ENCODE data around the gene IRF2BPL.

Gene IRF2BPL

GRCh38 chr14:77009014-77009413 lies 19.5 kb downstream of the IRF2BPL start:
- DNase-seq, result no peak

GRCh38 chr14:77008541-77008940 lies 20.0 kb downstream of the IRF2BPL start:
- DNase-seq, result no peak

- DNase-seq, result no peak
Measured at GRCh38 chr14:77007975-77008421, 20.5 kb downstream of the IRF2BPL start.

GRCh38 chr14:77007183-77007974 lies 21.1 kb downstream of the IRF2BPL start:
- no peak for DNase-seq

GRCh38 chr14:77006132-77006531 lies 22.4 kb downstream of the IRF2BPL start:
- DNase-seq, result no peak

- DNase-seq, result no peak
Measured at GRCh38 chr14:77005559-77005958, 22.9 kb downstream of the IRF2BPL start.

GRCh38 chr14:77004711-77005460 lies 23.6 kb downstream of the IRF2BPL start:
- DNase-seq, result no peak

GRCh38 chr14:77003960-77004710 lies 24.4 kb downstream of the IRF2BPL start:
- no peak for DNase-seq

GRCh38 chr14:77002889-77003288 lies 25.6 kb downstream of the IRF2BPL start:
- no peak for DNase-seq

GRCh38 chr14:77002335-77002734 lies 26.2 kb downstream of the IRF2BPL start:
- DNase-seq, result no peak

- DNase-seq, result peak; percentile 87
Measured at GRCh38 chr14:77000340-77001270, 27.9 kb downstream of the IRF2BPL start.

- no peak for DNase-seq
Measured at GRCh38 chr14:76998910-76999309, 29.6 kb downstream of the IRF2BPL start.

GRCh38 chr14:76997257-76997970 lies 31.1 kb downstream of the IRF2BPL start:
- DNase-seq, result no peak

GRCh38 chr14:76996563-76997146 lies 31.9 kb downstream of the IRF2BPL start:
- no peak for DNase-seq

- no peak for DNase-seq
Measured at GRCh38 chr14:76995279-76996035, 33.1 kb downstream of the IRF2BPL start.

- no peak for DNase-seq
Measured at GRCh38 chr14:76993752-76994151, 34.8 kb downstream of the IRF2BPL start.

- no peak for DNase-seq
Measured at GRCh38 chr14:76990084-76990483, 38.4 kb downstream of the IRF2BPL start.

GRCh38 chr14:76987956-76988520 lies 40.5 kb downstream of the IRF2BPL start:
- DNase-seq, result no peak

GRCh38 chr14:76986231-76986565 lies 42.3 kb downstream of the IRF2BPL start:
- no peak for DNase-seq
